Gastrocnemius medialis (tissue), 4 donors: ENCODE measurements around the gene TMEM161B.

Source experiments
- CTCF ChIP-seq, 5 experiments: fragments of 450-650 bp in 3 of 5; fragments of 200-600 bp in 2 of 5; sonication (generic) in 2 of 5; IDR thresholded peaks in 4 of 5; conservative IDR thresholded peaks in 1 of 5; 1 replicate in 4 of 5; 2 replicates in 1 of 5; pipeline ENCODE4 v1.5.1; 2016 to 2019; ENCODE audit warnings: antibody characterized with exemption in 5 of 5, mild to moderate bottlenecking in 3 of 5, moderate library complexity in 3 of 5
- POLR2A ChIP-seq, 2 donors: fragments of 450-650 bp; IDR thresholded peaks; one replicate each; pipeline ENCODE4 v1.6.1; 2017; ENCODE audit warnings: antibody characterized with exemption in 2 of 2, mild to moderate bottlenecking in 2 of 2, moderate library complexity in 2 of 2

- TF ChIP-seq CTCF (IDR thresholded peaks at IDR 0.05 in 4 of 5, conservative IDR thresholded peaks at IDR 0.05 in 1 of 5) (no peak), POLR2A (IDR thresholded peaks at IDR 0.05) (no peak)
Measured at GRCh38 chr5:88145221-88145610, 123.4 kb downstream of the TMEM161B start.
